Heart left ventricle (tissue), 13 donors: ENCODE results near the gene STRA6.

Source experiments
- CTCF ChIP-seq, 12 donors: fragments of 200-600 bp; sonication (generic) in 4 of 12; IDR thresholded peaks; one replicate each; pipeline versions ENCODE4 v1.5.0 to v1.8.0; 2018 to 2022; ENCODE audit warnings: antibody characterized with exemption in 12 of 12, mild to moderate bottlenecking in 5 of 12
- POLR2A ChIP-seq, 2 donors: fragments of 450-650 bp; IDR thresholded peaks; one replicate each; pipeline ENCODE4 v1.6.1; 2017; ENCODE audit warnings: antibody characterized with exemption in 2 of 2, mild to moderate bottlenecking in 2 of 2, moderate library complexity in 2 of 2
- donor health status: ischemic (EF 13 %, LVEDD 7.1; RV severe dilation, severe dysfunction).
- donor health status: DM: no; HTN: yes; CAD: no.
- donor health status: DM: no; HTN: no; CAD: no.
- donor health status: ischemic (EF 25% LVEDD 6.9; RV normal size, moderate dysfunction).
- donor health status: ischemic (EF 25% LVEDD 5.7; RV mildly dilated, moderate dysfunction).
- donor health status: ischemic (EF 35%, LVEDD 5.7; RV mildly dilated, moderate dysfunction).
- donor health status: nonischemic (EF 11% LVEDD 7.7; RV severe dilation, severe dysfunction).
- donor health status: DM: yes; HTN: yes; CAD: no.
- donor health status: PGD.
- donor health status: ischemic (EF 29% LVEDD 5.4; RV normal size, mild dysfunction).
- donor health status: nonischemic (EF 23%, LVEDD 6.1; RV moderate dilation, normal function).

GRCh38 chr15:74136540-74136813 is 66.1 kb downstream of the STRA6 start:
- TF ChIP-seq POLR2A (IDR thresholded peaks at IDR 0.05) (no peak), CTCF (IDR thresholded peaks at IDR 0.05) (no peak)
